ENCODE data around the gene PIAS1.
A peak's percentile ranks its signal among the peaks of the same experiment; 100 is the strongest.

The PIAS1 gene

GRCh38 chr15:68205954-68206539 lies 151.9 kb downstream of the PIAS1 start:
- TF ChIP-seq YY1 (IDR thresholded peaks at IDR 0.05; ENCODE audit: insufficient read depth, insufficient read length) (no peak), ZNF274 (IDR thresholded peaks at IDR 0.05; ENCODE audit: low read depth, low read length) (no peak), SUZ12 (IDR thresholded peaks at IDR 0.05; ENCODE audit: extremely low read depth, insufficient read depth, insufficient read length) (no peak)
- DNase-seq (ENCODE audit: low read depth, low spot score), result no peak
- peak overlapping the region; percentile 13 for H3K9ac ChIP-seq (ENCODE audit: insufficient read length, low read depth)
- no peak overlapping the region for H3K4me3 ChIP-seq (ENCODE audit: insufficient read length, low read depth)
- no peaks in the 10 kb centered on the region for H3K27me3 ChIP-seq (ENCODE audit: insufficient read depth, insufficient read length)
- H3K9me3 ChIP-seq (ENCODE audit: insufficient read depth, low read length), result no peaks in the 10 kb centered on the region
- H3K36me3 ChIP-seq (ENCODE audit: insufficient read depth, insufficient read length, low read length), result peaks cover 62% of the 10 kb centered on the region
- H3K4me1 ChIP-seq (ENCODE audit: insufficient read depth, insufficient read length), result peaks cover 30% of the 10 kb centered on the region

GRCh38 chr15:68206711-68207151 lies 152.6 kb downstream of the PIAS1 start:
- Histone ChIP-seq H3K4me1 (ENCODE audit: insufficient read depth, insufficient read length) (peaks cover 35% of the 10 kb centered on the region), H3K9ac (ENCODE audit: insufficient read length, low read depth) (peak overlapping the region; percentile 11), H3K9me3 (ENCODE audit: insufficient read depth, low read length) (no peaks in the 10 kb centered on the region), H3K36me3 (ENCODE audit: insufficient read depth, insufficient read length, low read length) (peaks cover 65% of the 10 kb centered on the region), H3K4me3 (ENCODE audit: insufficient read length, low read depth) (no peak overlapping the region), H3K27me3 (ENCODE audit: insufficient read depth, insufficient read length) (no peaks in the 10 kb centered on the region)
- no peak for DNase-seq (ENCODE audit: low read depth, low spot score)
- TF ChIP-seq SUZ12 (IDR thresholded peaks at IDR 0.05; ENCODE audit: extremely low read depth, insufficient read depth, insufficient read length) (no peak), YY1 (IDR thresholded peaks at IDR 0.05; ENCODE audit: insufficient read depth, insufficient read length) (no peak), ZNF274 (IDR thresholded peaks at IDR 0.05; ENCODE audit: low read depth, low read length) (no peak)

- DNase-seq (ENCODE audit: low read depth, low spot score), result no peak
- Histone ChIP-seq H3K4me3 (ENCODE audit: insufficient read length, low read depth) (no peak overlapping the region), H3K9ac (ENCODE audit: insufficient read length, low read depth) (no peak overlapping the region), H3K27me3 (ENCODE audit: insufficient read depth, insufficient read length) (no peaks in the 10 kb centered on the region), H3K36me3 (ENCODE audit: insufficient read depth, insufficient read length, low read length) (peaks cover 69% of the 10 kb centered on the region), H3K9me3 (ENCODE audit: insufficient read depth, low read length) (no peaks in the 10 kb centered on the region), H3K4me1 (ENCODE audit: insufficient read depth, insufficient read length) (peaks cover 35% of the 10 kb centered on the region)
- TF ChIP-seq YY1 (IDR thresholded peaks at IDR 0.05; ENCODE audit: insufficient read depth, insufficient read length), result no peak
- no peak for TF ChIP-seq SUZ12 (IDR thresholded peaks at IDR 0.05; ENCODE audit: extremely low read depth, insufficient read depth, insufficient read length)
Measured at GRCh38 chr15:68207176-68207935, 153.2 kb downstream of the PIAS1 start.

GRCh38 chr15:68208136-68208535 lies 154.0 kb downstream of the PIAS1 start:
- H3K9ac ChIP-seq (ENCODE audit: insufficient read length, low read depth), result no peak overlapping the region
- no peaks in the 10 kb centered on the region for H3K27me3 ChIP-seq (ENCODE audit: insufficient read depth, insufficient read length)
- TF ChIP-seq SUZ12 (IDR thresholded peaks at IDR 0.05; ENCODE audit: extremely low read depth, insufficient read depth, insufficient read length), result no peak
- H3K4me3 ChIP-seq (ENCODE audit: insufficient read length, low read depth), result no peak overlapping the region
- H3K9me3 ChIP-seq (ENCODE audit: insufficient read depth, low read length), result no peaks in the 10 kb centered on the region
- peaks cover 69% of the 10 kb centered on the region for H3K36me3 ChIP-seq (ENCODE audit: insufficient read depth, insufficient read length, low read length)
- peaks cover 35% of the 10 kb centered on the region for H3K4me1 ChIP-seq (ENCODE audit: insufficient read depth, insufficient read length)
- DNase-seq (ENCODE audit: low read depth, low spot score), result no peak

- Histone ChIP-seq H3K36me3 (ENCODE audit: insufficient read depth, insufficient read length, low read length) (peaks cover 71% of the 10 kb centered on the region), H3K4me1 (ENCODE audit: insufficient read depth, insufficient read length) (peaks cover 35% of the 10 kb centered on the region), H3K9me3 (ENCODE audit: insufficient read depth, low read length) (no peaks in the 10 kb centered on the region), H3K9ac (ENCODE audit: insufficient read length, low read depth) (no peak overlapping the region), H3K27me3 (ENCODE audit: insufficient read depth, insufficient read length) (no peaks in the 10 kb centered on the region), H3K4me3 (ENCODE audit: insufficient read length, low read depth) (no peak overlapping the region)
- no peak for TF ChIP-seq ZNF274 (IDR thresholded peaks at IDR 0.05; ENCODE audit: low read depth, low read length)
- no peak for TF ChIP-seq SUZ12 (IDR thresholded peaks at IDR 0.05; ENCODE audit: extremely low read depth, insufficient read depth, insufficient read length)
- no peak for DNase-seq (ENCODE audit: low read depth, low spot score)
Measured at GRCh38 chr15:68208636-68209240, 154.6 kb downstream of the PIAS1 start.

- peaks cover 34% of the 10 kb centered on the region for H3K4me1 ChIP-seq (ENCODE audit: insufficient read depth, insufficient read length)
- no peaks in the 10 kb centered on the region for H3K27me3 ChIP-seq (ENCODE audit: insufficient read depth, insufficient read length)
- no peaks in the 10 kb centered on the region for H3K9me3 ChIP-seq (ENCODE audit: insufficient read depth, low read length)
- no peak overlapping the region for H3K4me3 ChIP-seq (ENCODE audit: insufficient read length, low read depth)
- peaks cover 76% of the 10 kb centered on the region for H3K36me3 ChIP-seq (ENCODE audit: insufficient read depth, insufficient read length, low read length)
- no peak for DNase-seq (ENCODE audit: low read depth, low spot score)
- no peak overlapping the region for H3K9ac ChIP-seq (ENCODE audit: insufficient read length, low read depth)
- TF ChIP-seq SUZ12 (IDR thresholded peaks at IDR 0.05; ENCODE audit: extremely low read depth, insufficient read depth, insufficient read length) (no peak), YY1 (IDR thresholded peaks at IDR 0.05; ENCODE audit: insufficient read depth, insufficient read length) (no peak), ZNF274 (IDR thresholded peaks at IDR 0.05; ENCODE audit: low read depth, low read length) (no peak)
Measured at GRCh38 chr15:68209272-68209671, 155.2 kb downstream of the PIAS1 start.

GRCh38 chr15:68209735-68210408 lies 155.8 kb downstream of the PIAS1 start:
- no peaks in the 10 kb centered on the region for H3K9me3 ChIP-seq (ENCODE audit: insufficient read depth, low read length)
- no peak overlapping the region for H3K9ac ChIP-seq (ENCODE audit: insufficient read length, low read depth)
- peaks cover 31% of the 10 kb centered on the region for H3K4me1 ChIP-seq (ENCODE audit: insufficient read depth, insufficient read length)
- peaks cover 82% of the 10 kb centered on the region for H3K36me3 ChIP-seq (ENCODE audit: insufficient read depth, insufficient read length, low read length)
- DNase-seq (ENCODE audit: low read depth, low spot score), result no peak
- no peaks in the 10 kb centered on the region for H3K27me3 ChIP-seq (ENCODE audit: insufficient read depth, insufficient read length)
- TF ChIP-seq ZNF274 (IDR thresholded peaks at IDR 0.05; ENCODE audit: low read depth, low read length), result no peak
- TF ChIP-seq YY1 (IDR thresholded peaks at IDR 0.05; ENCODE audit: insufficient read depth, insufficient read length), result no peak
- no peak for TF ChIP-seq SUZ12 (IDR thresholded peaks at IDR 0.05; ENCODE audit: extremely low read depth, insufficient read depth, insufficient read length)
- no peak overlapping the region for H3K4me3 ChIP-seq (ENCODE audit: insufficient read length, low read depth)
